GM12878 (cell line): ENCODE measurements around the gene BUB3. TPM values are rescaled to one million over a fixed set of nuclear protein-coding genes. Genes with fewer than 3 reads are reported as not detected.

Source experiments
- ATAC-seq: fragments of 200-7000 bp; cut with Tn5 transposase; 3 replicates; pipeline ENCODE4 v1.9.1; 2020; ENCODE audit warnings: mild to moderate bottlenecking, moderate library complexity
- BruUV-seq: library from RNA; stranded (reverse); fragments of 400-500 nt; replicated peaks from 2 replicates; lab custom pipeline; 2021; lab: Mats Ljungman, UMichigan
- CTCF ChIA-PET: fragments of 300-600 bp; sonication (Branson Sonifier 250); formaldehyde crosslinking; extraction: SDS; loops from one replicate; lab custom pipeline; 2021; ENCODE audit warnings: inconsistent platforms; lab: Yijun Ruan, JAX
- POLR2A ChIA-PET: fragments of 350-600 bp; formaldehyde crosslinking; extraction: SDS; loops from one replicate; lab custom pipeline; 2021; ENCODE audit warnings: inconsistent platforms; lab: Charles Lee
- RAD21 ChIA-PET: fragments of 300-600 bp; sonication (Branson Sonifier 250); formaldehyde crosslinking; loops from one replicate; lab custom pipeline; 2023; ENCODE audit warnings: antibody characterized with exemption; ENCODE audit not compliant: unreplicated experiment; lab: Charles Lee
- SMC1A ChIA-PET: fragments of 300-600 bp; sonication (Branson Sonifier 250); formaldehyde crosslinking; loops from one replicate; lab custom pipeline; 2023; ENCODE audit not compliant: unreplicated experiment, uncharacterized antibody; lab: Charles Lee
- DNase-seq: peaks from one replicate; pipeline ENCODE4 v3.0.0-alpha.2; 2011; ENCODE audit warnings: low read depth, low spot score
- FAIRE-seq: peaks from 3 replicates; lab custom pipeline; 2011; peaks lifted over from hg19 to GRCh38; lab: Jason Lieb, UNC
- H2AFZ ChIP-seq: 2 replicates; pipeline ENCODE4 v1.6.0; 2011; ENCODE audit warnings: low read depth, low read length, control low read depth; ENCODE audit not compliant: control insufficient read depth
- H3K27ac ChIP-seq: 2 replicates; pipeline ENCODE4 v1.5.1; 2011; ENCODE audit warnings: control low read depth; ENCODE audit not compliant: control insufficient read depth, insufficient read depth
- H3K27me3 ChIP-seq, 2 experiments: replicated peaks in 1 of 2; 2 replicates each; pipeline versions ENCODE4 v1.6.0 to v1.6.1; 2011; ENCODE audit warnings: low read length in 1 of 2; ENCODE audit not compliant: control insufficient read depth in 2 of 2, insufficient read depth in 2 of 2
- H3K36me3 ChIP-seq, 2 experiments: 2 replicates each; pipeline ENCODE4 v1.5.1; 2011; ENCODE audit warnings: low read length in 1 of 2; ENCODE audit not compliant: control insufficient read depth in 2 of 2, insufficient read depth in 2 of 2
- H3K4me1 ChIP-seq: 2 replicates; pipeline ENCODE4 v1.6.1; 2011; ENCODE audit warnings: mild to moderate bottlenecking, low read length, moderate library complexity, mixed read lengths; ENCODE audit not compliant: control insufficient read depth, insufficient read depth
- H3K4me2 ChIP-seq: 2 replicates; pipeline ENCODE4 v1.6.0; 2011; ENCODE audit warnings: control low read depth; ENCODE audit not compliant: control insufficient read depth, insufficient read depth
- H3K4me3 ChIP-seq: fragments of 200-600 bp; sonication (generic); 2 replicates; pipeline ENCODE4 v1.5.1; 2016
- H3K79me2 ChIP-seq: 2 replicates; pipeline ENCODE4 v1.6.0; 2011; ENCODE audit warnings: low read length; ENCODE audit not compliant: control insufficient read depth, insufficient read depth
- H3K9ac ChIP-seq: 2 replicates; pipeline ENCODE4 v1.8.0; 2011; ENCODE audit warnings: low read length, control low read depth, mixed read lengths; ENCODE audit not compliant: control insufficient read depth, insufficient read depth
- H3K9me3 ChIP-seq: replicated peaks from 3 replicates; pipeline ENCODE4 v1.5.1; 2011; ENCODE audit warnings: mild to moderate bottlenecking, low read length; ENCODE audit not compliant: control insufficient read depth, insufficient read depth
- H4K20me1 ChIP-seq: 2 replicates; pipeline ENCODE4 v1.6.0; 2011; ENCODE audit not compliant: control insufficient read depth, insufficient read depth
- ATF3 ChIP-seq: IDR thresholded peaks from 2 replicates; pipeline ENCODE4 v1.6.1; 2011; ENCODE audit warnings: low read depth, mild to moderate bottlenecking, low read length, moderate library complexity, borderline replicate concordance; ENCODE audit errors: extremely low read depth
- EGR1 ChIP-seq, 2 experiments: IDR thresholded peaks; 1 replicate in 1 of 2; 2 replicates in 1 of 2; pipeline ENCODE4 v1.6.1; 2011 to 2012; ENCODE audit warnings: low read depth in 2 of 2, low read length in 2 of 2, borderline replicate concordance in 1 of 2, mild to moderate bottlenecking in 1 of 2, moderate library complexity in 1 of 2
- EZH2 ChIP-seq: IDR thresholded peaks from 2 replicates; pipeline ENCODE4 v1.6.1; 2012; ENCODE audit warnings: low read depth, mild to moderate bottlenecking, control low read depth, inconsistent platforms, low read length, borderline replicate concordance; ENCODE audit not compliant: control insufficient read depth
- IKZF1 ChIP-seq: fragments of 450-650 bp; conservative IDR thresholded peaks from 2 replicates; pipeline ENCODE4 v1.6.1; 2017; ENCODE audit warnings: antibody characterized with exemption, mild to moderate bottlenecking
- MEF2B ChIP-seq: fragments of 450-650 bp; IDR thresholded peaks from 2 replicates; pipeline ENCODE4 v1.6.1; 2018; ENCODE audit warnings: mild to moderate bottlenecking, moderate library complexity; ENCODE audit not compliant: partially characterized antibody, poor library complexity, severe bottlenecking
- MTA3 ChIP-seq: IDR thresholded peaks from 2 replicates; pipeline ENCODE4 v1.6.1; 2012; ENCODE audit warnings: low read length, inconsistent platforms, borderline replicate concordance
- POLR2A ChIP-seq: IDR thresholded peaks from 2 replicates; pipeline ENCODE4 v1.6.1; 2011; ENCODE audit warnings: low read depth, mild to moderate bottlenecking, low read length
- RAD51 ChIP-seq: fragments of 450-650 bp; IDR thresholded peaks from 2 replicates; pipeline ENCODE4 v1.6.1; 2016; ENCODE audit warnings: moderate library complexity, mild to moderate bottlenecking, inconsistent platforms
- RUNX3 ChIP-seq: IDR thresholded peaks from 2 replicates; pipeline ENCODE4 v1.6.1; 2012; ENCODE audit warnings: low read length, inconsistent platforms
- SREBF2 ChIP-seq: IDR thresholded peaks from 2 replicates; pipeline ENCODE4 v1.6.1; 2012; ENCODE audit warnings: mild to moderate bottlenecking, low read length
- TCF12 ChIP-seq: IDR thresholded peaks from 2 replicates; pipeline ENCODE4 v1.6.1; 2011; ENCODE audit warnings: low read depth, mild to moderate bottlenecking, low read length
- ZNF24 ChIP-seq: fragments of 450-650 bp; IDR thresholded peaks from 2 replicates; pipeline ENCODE4 v1.6.1; 2017; ENCODE audit warnings: antibody characterized with exemption, mild to moderate bottlenecking
- WGBS: methylation state at CpG from one replicate; pipeline ENCODE4 v1.1.6; 2016; ENCODE audit warnings: low lambda C conversion rate; ENCODE audit not compliant: insufficient replicate concordance, insufficient coverage; ENCODE audit errors: missing lambda C conversion rate; 5-methylcytosine and 5-hydroxymethylcytosine counted together
- in situ Hi-C: fragments of 300-500 bp; cut with MboI; formaldehyde crosslinking; loops from 9 replicates; pipeline ENCODE4 v1.14.3; 2018; ENCODE audit warnings: mixed read lengths
- intact Hi-C: fragments of 100-400 bp; cut with micrococcal nuclease; formaldehyde crosslinking; loops from one replicate; pipeline ENCODE4 v1.14.2; 2022; ENCODE audit not compliant: unreplicated experiment
- polyA plus RNA-seq, 11 experiments: library from polyadenylated mRNA; depleted of rRNA in 4 of 11; unstranded in 6 of 11; stranded (reverse) in 5 of 11; fragments of >200 nt; fragmentation: Nextera tagmentation in 4 of 11; fragmentation: Illumina TruSeq in 1 of 11; extraction: Ambion mirVana in 4 of 11; extraction: Trizol in 1 of 11; gene quantifications; 1 replicate in 1 of 11; 2 replicates in 10 of 11; pipeline versions ENCODE4 v1.2.1 to v1.2.3, GENCODE V29; 2011 to 2016; ENCODE audit warnings: inconsistent platforms in 2 of 11, missing spikeins in 2 of 11, low read depth in 1 of 11
- total RNA-seq, 4 experiments: library from RNA; depleted of rRNA in 3 of 4; stranded (reverse); fragments of >200 nt in 3 of 4; fragmentation: Illumina TruSeq in 1 of 4; extraction: Trizol in 1 of 4; gene quantifications; 2 replicates each; pipeline versions ENCODE4 v1.2.1 to v1.2.3, GENCODE V29; 2013 to 2021
- TF ChIP-seq, protein P1 (sequence below): fragments of 450-650 bp; IDR thresholded peaks from 2 replicates; pipeline ENCODE4 v1.6.1; 2016; ENCODE audit warnings: mild to moderate bottlenecking, moderate library complexity, borderline replicate concordance
- TF ChIP-seq, protein P2 (sequence below): fragments of 450-650 bp; IDR thresholded peaks from 2 replicates; pipeline ENCODE4 v1.6.1; 2017; ENCODE audit warnings: mild to moderate bottlenecking, moderate library complexity

Gene BUB3
- total and polyA plus RNA-seq, 10 of the 15 experiments (the other 5 are each of a cell fraction or from before 2014, with no cell fraction given): 260 to 1,126 (median 441) TPM

- in situ Hi-C loops: loop anchor here (5.0 kb wide), 1 partner anchor 241 kb away; no protein-coding TSS in a partner anchor
- WGBS: 8% methylated on average over 56 of the region's 56 CpGs
- Histone ChIP-seq H3K9me3 (peaks cover 1% of the 10 kb centered on the region; the same call in 1 of the 3 replicates), H3K36me3 (peaks cover 0 to 4% of the 10 kb centered on the region in 2 experiments; a peak in 1 of 4 replicates), H4K20me1 (no peaks in the 10 kb centered on the region), H3K27ac (peak overlapping the region; percentile 77), H3K9ac (peak overlapping the region; percentile 66), H3K4me2 (peak overlapping the region; percentile 94), H3K4me3 (peak overlapping the region; percentile 34), H3K79me2 (peaks cover 48% of the 10 kb centered on the region), H3K4me1 (peaks cover 17% of the 10 kb centered on the region), H3K27me3 (peaks cover 11 to 14% of the 10 kb centered on the region in 2 experiments), H2AFZ (peak overlapping the region; percentile 69)
- no TSS peak for BruUV-seq
- CTCF ChIA-PET: interaction anchor here (0.7 to 1.0 kb wide), 2 partner anchors 13 to 261 kb away, joined by 3 read pairs; no protein-coding TSS in a partner anchor
- intact Hi-C loops: loop anchor here (5.0 kb wide), 2 partner anchors 241 to 401 kb away; no protein-coding TSS in a partner anchor
- RAD21 ChIA-PET: interaction anchor here (0.8 kb wide), 1 partner anchor 407 kb away, joined by 4 read pairs; no protein-coding TSS in a partner anchor
- ATAC-seq: no peak
- SMC1A ChIA-PET: no interaction called here
- POLR2A ChIA-PET: no interaction called here
- FAIRE-seq: no peak
- no peak for DNase-seq
- TF ChIP-seq EGR1 (IDR thresholded peaks at IDR 0.05; ENCODE audit: borderline replicate concordance in 1 of 2, low read depth in 2 of 2, low read length in 2 of 2) (peak in 1 of 2 experiments; percentile 49; a peak in 1 of 3 replicates), MEF2B (no peak), ZNF24 (no peak), MTA3 (0 out of 2 replicates have a peak, but pooled peaks have one; percentile 41), SREBF2 (no peak), IKZF1 (no peak), RUNX3 (peak; percentile 32; the same call in 1 of the 2 replicates), ATF3 (no peak), TCF12 (0 out of 2 replicates have a peak, but pooled peaks have one; percentile 10), POLR2A (peak; percentile 58), RAD51 (no peak), EZH2 (no peak)
- TF ChIP-seq, protein P1, sequence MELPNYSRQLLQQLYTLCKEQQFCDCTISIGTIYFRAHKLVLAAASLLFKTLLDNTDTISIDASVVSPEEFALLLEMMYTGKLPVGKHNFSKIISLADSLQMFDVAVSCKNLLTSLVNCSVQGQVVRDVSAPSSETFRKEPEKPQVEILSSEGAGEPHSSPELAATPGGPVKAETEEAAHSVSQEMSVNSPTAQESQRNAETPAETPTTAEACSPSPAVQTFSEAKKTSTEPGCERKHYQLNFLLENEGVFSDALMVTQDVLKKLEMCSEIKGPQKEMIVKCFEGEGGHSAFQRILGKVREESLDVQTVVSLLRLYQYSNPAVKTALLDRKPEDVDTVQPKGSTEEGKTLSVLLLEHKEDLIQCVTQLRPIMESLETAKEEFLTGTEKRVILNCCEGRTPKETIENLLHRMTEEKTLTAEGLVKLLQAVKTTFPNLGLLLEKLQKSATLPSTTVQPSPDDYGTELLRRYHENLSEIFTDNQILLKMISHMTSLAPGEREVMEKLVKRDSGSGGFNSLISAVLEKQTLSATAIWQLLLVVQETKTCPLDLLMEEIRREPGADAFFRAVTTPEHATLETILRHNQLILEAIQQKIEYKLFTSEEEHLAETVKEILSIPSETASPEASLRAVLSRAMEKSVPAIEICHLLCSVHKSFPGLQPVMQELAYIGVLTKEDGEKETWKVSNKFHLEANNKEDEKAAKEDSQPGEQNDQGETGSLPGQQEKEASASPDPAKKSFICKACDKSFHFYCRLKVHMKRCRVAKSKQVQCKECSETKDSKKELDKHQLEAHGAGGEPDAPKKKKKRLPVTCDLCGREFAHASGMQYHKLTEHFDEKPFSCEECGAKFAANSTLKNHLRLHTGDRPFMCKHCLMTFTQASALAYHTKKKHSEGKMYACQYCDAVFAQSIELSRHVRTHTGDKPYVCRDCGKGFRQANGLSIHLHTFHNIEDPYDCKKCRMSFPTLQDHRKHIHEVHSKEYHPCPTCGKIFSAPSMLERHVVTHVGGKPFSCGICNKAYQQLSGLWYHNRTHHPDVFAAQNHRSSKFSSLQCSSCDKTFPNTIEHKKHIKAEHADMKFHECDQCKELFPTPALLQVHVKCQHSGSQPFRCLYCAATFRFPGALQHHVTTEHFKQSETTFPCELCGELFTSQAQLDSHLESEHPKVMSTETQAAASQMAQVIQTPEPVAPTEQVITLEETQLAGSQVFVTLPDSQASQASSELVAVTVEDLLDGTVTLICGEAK: no peak
- TF ChIP-seq, protein P2, sequence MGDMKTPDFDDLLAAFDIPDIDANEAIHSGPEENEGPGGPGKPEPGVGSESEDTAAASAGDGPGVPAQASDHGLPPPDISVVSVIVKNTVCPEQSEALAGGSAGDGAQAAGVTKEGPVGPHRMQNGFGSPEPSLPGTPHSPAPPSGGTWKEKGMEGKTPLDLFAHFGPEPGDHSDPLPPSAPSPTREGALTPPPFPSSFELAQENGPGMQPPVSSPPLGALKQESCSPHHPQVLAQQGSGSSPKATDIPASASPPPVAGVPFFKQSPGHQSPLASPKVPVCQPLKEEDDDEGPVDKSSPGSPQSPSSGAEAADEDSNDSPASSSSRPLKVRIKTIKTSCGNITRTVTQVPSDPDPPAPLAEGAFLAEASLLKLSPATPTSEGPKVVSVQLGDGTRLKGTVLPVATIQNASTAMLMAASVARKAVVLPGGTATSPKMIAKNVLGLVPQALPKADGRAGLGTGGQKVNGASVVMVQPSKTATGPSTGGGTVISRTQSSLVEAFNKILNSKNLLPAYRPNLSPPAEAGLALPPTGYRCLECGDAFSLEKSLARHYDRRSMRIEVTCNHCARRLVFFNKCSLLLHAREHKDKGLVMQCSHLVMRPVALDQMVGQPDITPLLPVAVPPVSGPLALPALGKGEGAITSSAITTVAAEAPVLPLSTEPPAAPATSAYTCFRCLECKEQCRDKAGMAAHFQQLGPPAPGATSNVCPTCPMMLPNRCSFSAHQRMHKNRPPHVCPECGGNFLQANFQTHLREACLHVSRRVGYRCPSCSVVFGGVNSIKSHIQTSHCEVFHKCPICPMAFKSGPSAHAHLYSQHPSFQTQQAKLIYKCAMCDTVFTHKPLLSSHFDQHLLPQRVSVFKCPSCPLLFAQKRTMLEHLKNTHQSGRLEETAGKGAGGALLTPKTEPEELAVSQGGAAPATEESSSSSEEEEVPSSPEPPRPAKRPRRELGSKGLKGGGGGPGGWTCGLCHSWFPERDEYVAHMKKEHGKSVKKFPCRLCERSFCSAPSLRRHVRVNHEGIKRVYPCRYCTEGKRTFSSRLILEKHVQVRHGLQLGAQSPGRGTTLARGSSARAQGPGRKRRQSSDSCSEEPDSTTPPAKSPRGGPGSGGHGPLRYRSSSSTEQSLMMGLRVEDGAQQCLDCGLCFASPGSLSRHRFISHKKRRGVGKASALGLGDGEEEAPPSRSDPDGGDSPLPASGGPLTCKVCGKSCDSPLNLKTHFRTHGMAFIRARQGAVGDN: 0 out of 2 replicates have a peak, but pooled peaks have one; percentile 23
These were observed 3.0 kb upstream of the BUB3 start for GRCh38 chr10:123150986-123151736.
